Endothelial cell of umbilical vein (primary cell): Measurements from ENCODE around the gene SNX5.

ENCODE experiments used
- CTCF ChIP-seq, 2 donors: IDR thresholded peaks; 1 replicate in 1 of 2; 2 replicates in 1 of 2; pipeline ENCODE4 v1.5.1; 2011; ENCODE audit warnings: low read length in 2 of 2, mild to moderate bottlenecking in 2 of 2, moderate library complexity in 2 of 2, control low read depth in 1 of 2, inconsistent platforms in 1 of 2, low read depth in 1 of 2; ENCODE audit not compliant: insufficient read depth in 1 of 2; ENCODE audit errors: extremely low read depth in 1 of 2
- GATA2 ChIP-seq: IDR thresholded peaks from 2 replicates; pipeline ENCODE4 v1.7.0; 2011; ENCODE audit warnings: low read depth, mild to moderate bottlenecking, moderate library complexity, mixed read lengths, low read length; ENCODE audit not compliant: insufficient read length, insufficient read depth
- MAX ChIP-seq: IDR thresholded peaks from 2 replicates; pipeline ENCODE4 v1.6.1; 2011; ENCODE audit not compliant: insufficient read depth, insufficient read length
- POLR2A ChIP-seq: IDR thresholded peaks from 2 replicates; pipeline ENCODE4 v1.6.1; 2012; ENCODE audit warnings: low read depth, mild to moderate bottlenecking, control low read depth, low read length

- TF ChIP-seq CTCF (IDR thresholded peaks at IDR 0.05; ENCODE audit: extremely low read depth in 1 of 2, insufficient read depth in 1 of 2, low read depth in 1 of 2, low read length in 2 of 2): no peak
- no peak for TF ChIP-seq GATA2
- no peak for TF ChIP-seq POLR2A
- TF ChIP-seq MAX: no peak
These were observed 35.5 kb downstream of the SNX5 start for GRCh38 chr20:17933121-17933520.
